ENCODE results near the gene TBC1D20.

DNA sequence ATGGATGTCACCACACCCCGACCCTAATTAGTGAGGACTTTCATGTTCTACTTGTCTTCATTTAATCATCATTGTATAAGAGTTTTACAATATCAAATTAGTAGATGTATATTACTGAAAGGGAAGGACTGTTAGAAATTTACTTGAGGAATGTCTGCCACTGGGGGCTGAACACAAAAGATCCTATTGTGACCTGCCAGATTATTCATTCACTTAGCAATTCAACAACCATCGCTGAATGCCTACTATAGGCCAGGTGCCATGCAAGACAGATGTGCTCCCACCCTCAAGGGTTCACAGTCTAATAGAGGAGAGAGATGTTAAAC lies 62.2 kb downstream of the TBC1D20 start:
- TF ChIP-seq, protein P1, sequence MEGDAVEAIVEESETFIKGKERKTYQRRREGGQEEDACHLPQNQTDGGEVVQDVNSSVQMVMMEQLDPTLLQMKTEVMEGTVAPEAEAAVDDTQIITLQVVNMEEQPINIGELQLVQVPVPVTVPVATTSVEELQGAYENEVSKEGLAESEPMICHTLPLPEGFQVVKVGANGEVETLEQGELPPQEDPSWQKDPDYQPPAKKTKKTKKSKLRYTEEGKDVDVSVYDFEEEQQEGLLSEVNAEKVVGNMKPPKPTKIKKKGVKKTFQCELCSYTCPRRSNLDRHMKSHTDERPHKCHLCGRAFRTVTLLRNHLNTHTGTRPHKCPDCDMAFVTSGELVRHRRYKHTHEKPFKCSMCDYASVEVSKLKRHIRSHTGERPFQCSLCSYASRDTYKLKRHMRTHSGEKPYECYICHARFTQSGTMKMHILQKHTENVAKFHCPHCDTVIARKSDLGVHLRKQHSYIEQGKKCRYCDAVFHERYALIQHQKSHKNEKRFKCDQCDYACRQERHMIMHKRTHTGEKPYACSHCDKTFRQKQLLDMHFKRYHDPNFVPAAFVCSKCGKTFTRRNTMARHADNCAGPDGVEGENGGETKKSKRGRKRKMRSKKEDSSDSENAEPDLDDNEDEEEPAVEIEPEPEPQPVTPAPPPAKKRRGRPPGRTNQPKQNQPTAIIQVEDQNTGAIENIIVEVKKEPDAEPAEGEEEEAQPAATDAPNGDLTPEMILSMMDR (conservative IDR thresholded peaks at IDR 0.05 in 1 of 2, IDR thresholded peaks at IDR 0.05 in 1 of 2; ENCODE audit: extremely low read depth in 1 of 2, insufficient read depth in 1 of 2, low read depth in 1 of 2, low read length in 2 of 2): no peak
- no peak for TF ChIP-seq EZH2 (IDR thresholded peaks at IDR 0.05; ENCODE audit: borderline replicate concordance, low read length)
